ENCODE results near the gene SMIM24.
A peak's percentile ranks its signal among the peaks of the same experiment; 100 is the strongest.
"Not testable (repeated sequence)": the region's sequence is repeated elsewhere in the genome, so short reads cannot be mapped to it uniquely, and the experiment has no call there.

Gene SMIM24

DNA sequence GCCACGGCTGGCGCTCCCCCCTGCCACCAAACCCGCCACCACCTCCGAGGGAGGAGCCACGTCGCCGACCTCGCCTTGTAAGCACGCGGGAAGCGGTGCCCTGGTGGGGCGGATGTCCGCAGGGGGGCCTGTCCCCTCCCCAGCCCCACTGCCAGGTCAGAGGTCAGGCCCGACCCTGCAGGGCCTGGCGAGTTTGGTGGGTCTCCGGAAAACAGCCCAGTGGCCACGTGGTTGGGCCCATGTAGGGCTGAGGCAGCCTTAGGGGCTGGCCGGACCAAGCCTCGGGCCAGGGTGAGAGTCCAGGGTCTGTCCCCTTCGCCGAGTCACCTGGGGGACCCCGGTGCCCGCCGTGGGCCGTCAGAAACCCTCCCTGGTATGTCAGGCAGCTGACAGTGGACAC lies 26.5 kb downstream of the SMIM24 start:
- DNase-seq, result no peak

DNA sequence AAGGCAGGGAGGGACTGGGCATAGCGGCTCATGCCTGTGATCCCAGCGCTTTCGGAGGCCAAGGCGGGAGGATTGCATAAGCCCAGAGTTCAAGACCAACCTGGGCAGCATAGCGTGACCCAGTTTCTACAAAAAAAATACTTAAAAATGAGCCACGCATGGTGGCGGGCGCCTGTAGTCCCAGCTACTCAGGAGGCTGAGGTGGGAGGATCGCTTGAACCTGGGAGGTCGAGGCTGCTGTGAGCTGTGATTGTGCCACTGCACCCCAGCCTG lies 27.4 kb downstream of the SMIM24 start:
- not testable (repeated sequence) for DNase-seq

DNA sequence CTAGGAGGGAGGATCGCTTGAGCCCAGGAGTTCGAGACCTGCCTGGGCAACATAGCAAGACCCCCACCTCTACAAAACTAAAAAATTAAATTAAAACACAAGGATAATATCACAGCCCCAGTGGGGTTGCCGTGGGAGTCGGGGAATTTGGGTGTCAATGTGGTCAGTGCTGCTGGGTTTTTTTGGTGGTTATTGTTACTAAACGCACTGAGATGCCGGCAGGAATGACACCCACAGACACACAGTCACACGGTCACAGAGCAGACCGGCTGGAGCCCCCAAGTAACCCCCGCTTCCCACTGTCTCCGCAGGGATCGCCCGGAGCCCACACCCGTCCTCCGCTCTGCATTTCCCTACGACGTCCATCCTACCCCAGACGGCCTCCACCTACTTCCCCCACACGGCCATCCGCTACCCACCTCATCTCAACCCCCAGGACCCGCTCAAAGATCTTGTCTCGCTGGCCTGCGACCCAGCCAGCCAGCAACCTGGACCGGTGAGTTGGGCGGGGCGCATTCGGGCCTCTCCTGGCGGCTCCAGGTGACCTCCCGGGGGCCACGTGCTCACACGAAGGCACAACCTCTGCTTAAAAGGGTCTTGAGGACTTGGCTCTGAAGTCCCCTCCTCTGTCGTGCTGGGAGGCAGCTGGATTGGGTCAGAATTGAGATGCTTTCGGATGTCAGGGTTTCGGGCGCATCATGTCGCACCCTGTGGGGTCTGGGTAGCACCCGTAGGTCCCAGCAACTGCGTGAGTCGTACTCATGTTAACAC lies 28.0 kb downstream of the SMIM24 start:
- no peak for DNase-seq

DNA sequence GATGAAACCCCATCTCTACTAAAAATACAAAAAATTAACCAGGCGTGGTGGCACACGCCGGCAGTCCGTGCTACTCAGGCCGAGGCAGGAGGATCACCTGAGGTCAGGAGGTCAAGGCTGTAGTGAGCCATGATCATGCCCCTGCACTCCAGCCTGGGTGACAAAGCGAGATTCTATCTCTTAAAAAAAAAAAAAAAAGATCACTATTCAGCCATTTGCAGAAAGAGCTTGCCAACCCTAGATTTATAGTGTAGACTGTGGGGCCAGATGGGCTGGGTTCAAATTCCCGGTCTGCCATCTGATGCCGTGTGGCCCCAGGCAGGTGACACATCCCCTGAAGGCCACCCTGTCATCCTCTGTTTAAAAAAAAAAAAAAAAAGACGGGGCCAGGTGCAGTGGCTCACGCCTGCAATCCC lies 28.9 kb downstream of the SMIM24 start:
- peak; percentile 60 for DNase-seq

DNA sequence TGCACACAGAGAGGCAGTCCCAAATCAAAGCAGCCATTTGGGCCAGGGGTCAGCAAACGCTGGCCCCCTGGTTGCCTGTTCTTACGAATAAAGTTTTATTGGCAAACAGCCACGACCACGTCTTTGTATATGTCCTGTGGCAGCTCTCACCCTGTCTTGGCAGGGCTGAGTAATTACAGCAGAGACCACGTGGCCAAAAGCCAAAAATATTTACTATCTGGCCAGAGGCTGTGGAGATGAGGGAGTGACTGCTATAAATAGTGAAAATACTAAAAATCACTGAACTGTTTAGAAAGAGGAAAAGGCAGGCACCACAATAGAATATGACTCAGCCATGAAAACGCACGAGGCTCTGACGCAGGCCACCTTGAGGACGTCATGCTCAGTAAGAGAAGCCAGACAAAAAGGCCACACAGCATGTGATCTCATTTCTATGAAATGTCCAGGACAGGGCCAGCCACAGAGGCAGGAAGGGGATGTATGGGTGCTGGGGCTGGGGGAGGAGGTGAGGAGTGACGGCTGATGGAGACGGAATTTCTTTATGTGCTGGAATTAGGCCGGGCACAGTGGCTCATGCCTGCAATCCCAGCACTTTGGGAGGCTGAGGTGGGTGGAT lies 29.4 kb downstream of the SMIM24 start:
- DNase-seq, result no peak

DNA sequence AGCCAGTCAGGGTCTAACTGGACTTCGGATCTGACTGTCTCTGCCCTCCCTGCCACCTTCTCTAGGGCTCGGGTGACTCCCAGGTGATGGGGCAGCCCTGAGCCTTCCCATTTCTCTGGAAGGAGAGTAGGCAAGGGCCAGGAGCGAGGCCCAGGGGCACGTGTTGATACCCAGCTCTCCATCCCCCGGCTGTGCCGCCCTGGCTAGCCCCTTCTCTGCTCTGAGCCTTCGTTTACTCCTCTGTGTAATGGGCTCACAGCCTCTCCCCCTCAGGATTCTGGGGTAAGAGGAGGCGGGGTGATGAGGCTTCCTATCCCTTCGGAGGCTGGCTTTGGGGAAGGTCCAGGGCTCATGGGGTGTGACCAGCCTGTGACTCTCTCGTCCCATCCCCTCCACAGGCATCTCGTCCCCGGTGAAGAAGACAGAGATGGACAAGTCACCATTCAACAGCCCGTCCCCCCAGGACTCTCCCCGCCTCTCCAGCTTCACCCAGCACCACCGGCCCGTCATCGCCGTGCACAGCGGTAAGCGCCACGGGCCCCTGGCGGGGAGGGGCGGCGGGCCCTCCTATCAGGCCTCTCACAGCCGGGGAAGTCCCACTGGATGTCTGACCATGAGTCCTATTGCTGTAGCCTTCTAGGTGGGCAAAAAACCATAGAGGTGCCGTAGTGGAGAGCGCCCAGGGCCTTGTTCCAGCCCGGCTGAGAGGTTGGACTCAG lies 31.6 kb downstream of the SMIM24 start:
- DNase-seq, result no peak

DNA sequence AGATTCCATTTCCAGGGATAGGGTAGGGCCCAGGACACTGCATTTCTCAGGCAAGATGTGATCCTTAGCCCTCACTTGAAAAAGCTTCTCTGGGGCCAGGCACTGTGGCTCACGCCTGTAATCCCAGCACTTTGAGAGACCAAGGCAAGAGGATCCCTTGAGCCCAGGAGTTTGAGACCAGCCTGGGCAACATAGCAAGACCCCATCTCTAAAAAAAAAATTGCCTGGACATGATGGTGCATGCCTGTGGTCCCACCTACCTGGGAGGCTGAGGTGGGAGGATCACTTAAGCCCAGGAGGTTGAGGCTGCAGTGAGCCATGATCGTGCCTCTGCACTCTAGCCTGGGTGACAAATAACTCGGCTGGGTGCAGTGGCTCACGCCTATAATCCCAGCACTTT lies 33.7 kb downstream of the SMIM24 start:
- not testable (repeated sequence) for DNase-seq

DNA sequence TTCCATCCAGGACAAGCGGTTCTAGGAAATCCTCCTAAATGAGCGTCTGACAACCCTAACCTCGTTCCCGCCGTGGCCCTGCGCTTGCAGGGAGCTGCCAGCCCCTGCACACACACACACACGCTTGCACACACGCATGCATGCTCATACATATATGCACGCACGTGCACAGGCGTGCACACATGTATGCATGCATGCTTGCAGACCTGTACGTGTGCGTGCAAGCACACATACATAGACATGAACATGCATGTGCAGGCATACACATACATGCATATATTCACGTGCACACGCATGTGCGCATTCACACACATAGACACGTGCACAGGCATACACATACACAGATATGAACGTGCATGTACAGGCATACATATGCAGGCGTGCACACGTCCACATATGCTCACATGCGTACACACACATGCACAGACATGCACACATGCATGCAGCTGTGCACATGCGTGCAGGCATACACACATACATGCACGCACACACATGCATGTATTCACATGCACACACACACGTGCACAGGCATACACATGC lies 35.6 kb downstream of the SMIM24 start:
- DNase-seq, result no peak

DNA sequence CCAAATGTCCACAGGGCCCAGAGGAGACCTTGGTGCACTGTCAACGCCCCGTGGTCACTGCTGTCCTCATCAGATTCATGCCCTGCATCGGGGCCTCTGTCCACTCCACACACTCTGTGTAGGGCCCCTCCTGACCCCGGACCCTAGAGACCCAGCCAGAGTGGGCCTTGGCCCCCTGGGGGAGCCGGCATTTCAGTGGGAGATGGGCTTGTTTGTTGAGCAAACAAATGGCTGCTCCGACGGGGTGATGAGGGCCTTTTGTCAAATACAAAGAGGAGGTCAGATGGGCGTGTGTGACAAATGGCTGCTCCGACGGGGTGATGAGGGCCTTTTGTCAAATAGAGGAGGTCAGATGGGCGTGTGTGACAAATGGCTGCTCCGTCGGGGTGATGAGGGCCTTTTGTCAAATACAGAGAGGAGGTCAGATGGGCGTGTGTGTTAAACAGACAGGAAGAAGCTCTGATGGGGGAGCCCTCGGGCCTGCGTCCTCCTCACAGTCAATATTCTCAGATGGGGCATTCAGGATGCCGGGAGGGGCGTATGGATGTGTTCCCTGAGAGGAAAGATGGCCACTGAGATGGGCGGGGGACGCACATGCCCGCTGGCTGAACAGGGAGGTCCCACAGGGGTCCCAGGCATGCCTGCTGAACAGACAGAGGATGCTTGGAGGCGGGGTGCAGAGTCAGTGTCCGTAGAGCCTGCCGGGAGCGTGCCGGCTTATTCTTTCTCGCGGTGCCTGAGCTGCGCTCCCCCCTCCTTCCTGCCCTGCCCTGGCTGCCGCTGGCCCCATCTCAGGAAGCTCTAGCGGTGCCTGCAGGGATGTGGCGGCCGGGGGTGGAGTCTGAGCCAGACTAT lies 36.3 kb downstream of the SMIM24 start:
- no peak for DNase-seq

DNA sequence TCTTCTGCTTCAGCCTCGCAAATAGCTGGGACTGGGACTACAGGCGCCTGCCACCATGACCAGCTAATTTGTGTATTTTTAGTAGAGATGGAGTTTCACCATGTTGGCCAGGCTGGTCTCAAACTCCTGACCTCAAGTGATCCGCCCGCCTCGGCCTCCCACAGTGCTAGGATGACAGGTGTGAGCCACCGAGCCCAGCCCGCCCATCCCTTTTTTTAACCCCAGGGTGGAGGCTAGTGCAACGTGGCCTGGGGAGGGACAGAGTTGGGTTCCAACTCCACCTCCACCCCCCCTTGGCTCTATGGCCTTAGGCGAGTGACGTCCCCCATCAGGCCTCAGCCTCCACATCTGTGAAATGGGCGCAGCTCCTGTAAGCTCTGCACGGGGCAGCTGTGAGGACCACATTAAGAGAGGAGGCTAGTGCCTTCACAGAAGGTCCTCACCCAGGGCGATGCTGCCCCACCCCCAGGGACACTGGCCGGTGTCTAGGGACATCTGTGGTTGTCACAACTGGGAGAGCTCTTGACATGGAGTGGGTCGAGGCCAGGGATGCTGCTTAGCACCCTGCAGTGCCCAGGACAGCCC lies 37.7 kb downstream of the SMIM24 start:
- no peak for DNase-seq

DNA sequence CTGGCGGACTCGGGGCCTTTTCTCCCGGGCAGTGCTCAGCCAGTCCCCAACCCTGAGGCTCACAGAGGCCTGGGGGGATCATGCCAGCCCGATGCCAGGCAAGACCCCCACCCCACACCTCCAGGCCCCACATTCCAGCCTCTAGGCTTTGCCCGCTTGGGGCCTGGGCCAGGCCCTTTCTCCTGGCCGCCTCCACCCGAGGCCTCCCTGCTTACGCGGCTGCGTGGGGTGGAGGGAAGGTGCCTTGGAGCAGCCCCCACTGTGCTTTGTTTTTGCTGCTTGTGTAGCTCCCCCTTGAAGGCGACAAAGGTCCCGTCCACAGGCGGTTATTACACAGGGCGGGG lies 38.4 kb downstream of the SMIM24 start:
- no peak for DNase-seq

DNA sequence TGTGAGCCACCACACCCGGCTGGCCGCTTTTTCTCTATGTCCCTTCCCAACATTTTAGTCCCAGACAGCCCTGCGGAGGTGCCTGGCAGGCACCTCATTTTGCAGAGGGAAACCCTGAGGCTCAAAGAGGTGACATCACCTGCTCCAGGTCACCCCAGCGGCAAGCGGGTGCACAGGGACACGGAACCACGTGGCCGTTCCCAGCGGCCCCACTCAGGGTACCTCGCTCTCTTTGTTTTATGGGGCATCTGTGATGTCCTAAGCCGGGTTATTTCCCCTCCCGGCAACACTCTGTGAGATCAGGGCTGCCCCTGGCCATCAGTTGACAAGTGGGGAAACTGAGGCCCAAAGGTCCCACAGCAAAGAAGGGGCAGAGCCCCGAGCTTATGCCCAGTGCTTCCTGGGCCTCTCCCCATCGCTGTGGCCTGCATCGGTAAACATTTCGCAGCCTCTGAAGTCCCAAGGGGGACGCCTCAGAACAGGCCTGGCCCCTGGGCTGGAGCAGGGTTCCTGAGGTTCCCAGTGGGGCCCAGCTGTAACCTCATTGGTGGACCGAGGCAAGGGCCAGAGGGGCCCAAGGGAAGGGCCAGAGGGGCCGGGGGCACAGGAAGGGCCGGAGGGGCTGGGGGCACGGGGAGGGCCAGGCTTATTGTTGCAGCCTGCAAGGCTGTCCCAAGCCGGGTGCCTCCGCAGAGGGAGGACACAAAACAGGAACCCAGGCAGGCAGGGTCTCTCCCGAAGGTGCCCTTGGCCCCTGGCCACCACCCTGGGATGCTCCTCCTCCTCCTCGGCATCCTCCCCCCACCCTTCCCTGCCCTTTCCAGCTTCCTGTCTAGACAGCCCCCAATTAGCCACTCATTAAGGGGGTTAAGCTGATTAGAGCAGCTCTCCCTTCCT lies 39.0 kb downstream of the SMIM24 start:
- no peak for DNase-seq

DNA sequence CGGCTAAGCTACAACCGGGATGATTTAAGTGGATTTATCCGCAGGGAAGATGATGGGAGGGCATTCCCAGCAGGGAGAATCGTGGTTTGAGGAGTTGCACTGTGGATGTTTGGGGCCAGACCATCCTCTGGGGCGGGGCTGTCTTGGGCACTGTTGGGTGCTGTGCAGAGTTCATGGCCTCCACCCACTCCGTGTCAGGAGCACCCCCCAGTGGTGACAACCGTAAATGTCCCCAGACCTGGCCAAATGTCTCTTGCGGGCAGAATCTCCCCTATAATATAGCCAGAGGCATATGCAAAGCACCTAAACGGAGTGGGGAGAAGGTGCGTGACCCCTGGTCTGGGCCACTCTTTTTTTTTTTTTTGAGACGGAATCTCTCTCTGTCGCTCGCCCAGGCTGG lies 40.2 kb downstream of the SMIM24 start:
- no peak for DNase-seq

DNA sequence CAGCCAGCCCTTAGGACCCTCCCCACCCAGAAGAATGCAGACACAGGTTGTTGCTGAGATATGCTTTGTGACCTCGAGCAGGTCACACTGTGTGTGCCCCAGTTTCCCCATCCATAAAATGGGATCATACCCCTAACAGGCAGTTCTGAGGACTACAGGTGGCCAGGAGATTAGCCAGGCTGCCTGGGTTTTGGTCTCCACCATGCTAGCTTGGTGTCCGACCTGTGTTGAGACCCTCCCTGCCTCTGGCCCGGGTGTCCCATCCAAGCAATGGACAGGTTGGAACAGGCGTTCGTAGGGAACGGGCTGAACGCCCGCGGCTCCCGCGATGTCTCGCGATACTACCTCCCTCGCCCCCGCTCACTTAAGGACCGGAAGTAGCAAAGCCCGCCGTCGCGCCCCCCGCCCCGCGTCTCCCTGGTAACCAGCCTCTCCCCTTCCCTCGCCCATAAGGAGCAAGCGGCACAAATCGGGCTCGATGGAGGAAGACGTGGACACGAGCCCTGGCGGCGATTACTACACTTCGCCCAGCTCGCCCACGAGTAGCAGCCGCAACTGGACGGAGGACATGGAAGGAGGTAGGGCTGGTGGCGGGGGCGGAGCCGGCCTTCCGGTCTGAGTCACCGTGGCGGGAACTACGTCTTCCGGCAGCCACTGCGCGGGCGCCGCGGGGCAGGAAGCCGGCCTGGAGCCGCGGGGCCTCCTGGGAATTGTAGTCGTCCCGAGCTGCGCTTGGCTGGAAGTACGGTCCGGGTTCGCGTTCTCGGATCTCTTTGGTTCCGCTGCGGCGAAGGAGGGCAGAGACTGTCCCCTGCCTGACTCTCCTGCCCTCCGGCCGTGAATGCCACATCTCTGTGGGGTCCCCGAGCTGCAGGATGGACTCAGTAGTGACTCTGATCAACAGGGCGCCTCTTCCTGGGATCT lies 45.4 kb downstream of the SMIM24 start:
- DNase-seq, result peak; percentile 95

DNA sequence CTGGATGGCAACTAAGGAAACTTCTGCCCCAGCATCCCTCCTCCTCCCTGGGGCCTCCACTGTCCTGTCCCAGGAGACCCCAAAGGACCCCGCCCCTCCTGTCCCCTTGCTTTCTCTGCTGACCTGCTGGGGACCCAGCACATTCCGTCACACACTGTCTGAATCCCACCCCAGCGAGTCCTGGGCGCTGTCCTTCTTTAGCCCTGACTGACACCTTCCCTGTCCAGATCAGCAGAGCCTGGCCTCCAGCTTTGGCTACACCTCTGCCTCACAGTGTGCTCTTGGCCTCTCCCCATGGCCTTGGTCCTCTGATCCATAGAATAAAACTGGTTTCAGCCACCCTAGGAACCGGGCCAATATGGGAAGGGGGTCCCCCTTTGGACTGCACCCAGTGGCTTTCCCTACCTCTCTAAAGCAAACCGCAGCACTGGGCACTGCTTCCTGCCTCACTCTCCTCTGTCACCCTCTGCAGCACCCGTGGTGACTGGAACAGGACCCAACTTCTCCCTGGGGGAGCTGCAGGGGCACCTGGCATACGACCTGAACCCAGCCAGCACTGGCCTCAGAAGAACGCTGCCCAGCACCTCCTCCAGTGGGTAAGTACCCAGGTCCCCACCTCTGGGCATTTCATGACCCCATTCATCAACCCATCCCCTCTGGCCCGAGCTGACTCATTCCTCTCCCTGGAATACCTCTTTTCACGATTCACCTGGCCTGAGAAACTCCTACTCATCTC lies 46.4 kb downstream of the SMIM24 start:
- no peak for DNase-seq

DNA sequence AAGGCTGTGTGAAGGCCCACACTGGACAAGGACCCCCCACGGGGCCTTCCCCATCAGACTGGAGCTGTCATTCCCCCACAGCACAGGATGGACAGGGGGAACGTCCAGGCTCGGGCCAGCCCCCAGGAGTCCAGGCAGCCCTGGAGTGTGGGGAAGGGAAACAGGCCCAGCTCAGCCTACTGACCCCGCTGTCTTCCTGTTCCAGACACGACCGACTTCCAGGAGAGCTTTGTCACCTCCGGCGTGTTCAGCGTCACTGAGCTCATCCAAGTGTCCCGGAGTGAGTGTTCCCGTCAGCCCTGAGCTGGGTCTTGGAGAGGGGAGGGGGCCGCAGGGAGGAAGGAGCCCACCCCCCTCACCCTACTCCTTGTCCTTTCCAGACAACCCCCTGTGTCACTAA lies 47.0 kb downstream of the SMIM24 start:
- no peak for DNase-seq

DNA sequence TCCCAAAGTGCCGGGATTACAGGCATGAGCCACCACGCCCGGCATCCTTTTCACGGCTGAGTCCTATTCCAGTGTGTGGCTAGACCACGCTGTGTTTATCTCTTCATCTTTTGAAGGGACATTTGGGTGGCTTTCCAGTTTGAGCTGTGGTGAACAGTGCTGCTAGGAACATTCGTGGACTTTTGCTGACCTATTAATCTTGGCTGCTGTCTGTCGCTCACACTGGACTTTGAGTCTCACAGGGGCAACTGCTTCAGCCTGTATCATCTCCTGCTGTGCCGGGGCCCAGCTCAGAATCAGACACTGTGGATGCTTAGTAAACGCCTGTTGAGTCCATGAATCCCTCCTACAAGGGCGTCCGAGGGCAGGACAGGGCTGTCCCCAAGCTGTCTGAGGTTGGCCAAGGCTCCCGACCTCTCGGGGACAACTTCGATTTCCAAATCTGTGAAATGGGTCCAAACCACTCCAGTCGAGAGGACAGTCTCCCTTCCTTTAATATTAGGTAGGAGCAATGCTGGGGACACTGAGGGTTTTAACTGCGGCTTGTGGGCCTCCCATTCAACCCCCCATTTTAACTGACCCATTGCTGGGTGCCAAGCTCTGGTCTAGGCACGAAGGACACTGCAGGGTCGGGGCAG lies 48.4 kb downstream of the SMIM24 start:
- no peak for DNase-seq

DNA sequence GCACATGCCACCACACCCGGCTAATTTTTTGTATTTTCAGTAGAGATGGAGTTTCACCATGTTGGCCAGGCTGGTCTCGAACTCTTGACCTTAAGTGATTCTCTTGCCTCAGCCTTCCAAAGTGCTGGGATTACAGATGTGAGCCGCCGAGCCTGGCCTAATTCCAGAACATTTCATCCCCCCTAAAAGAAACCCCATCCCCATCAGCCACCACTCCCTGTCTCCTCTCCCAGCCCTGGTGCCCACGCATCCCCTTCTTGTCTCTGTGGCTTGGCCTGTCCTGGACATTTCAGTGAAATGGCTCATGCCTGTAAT lies 50.0 kb downstream of the SMIM24 start:
- not testable (repeated sequence) for DNase-seq

DNA sequence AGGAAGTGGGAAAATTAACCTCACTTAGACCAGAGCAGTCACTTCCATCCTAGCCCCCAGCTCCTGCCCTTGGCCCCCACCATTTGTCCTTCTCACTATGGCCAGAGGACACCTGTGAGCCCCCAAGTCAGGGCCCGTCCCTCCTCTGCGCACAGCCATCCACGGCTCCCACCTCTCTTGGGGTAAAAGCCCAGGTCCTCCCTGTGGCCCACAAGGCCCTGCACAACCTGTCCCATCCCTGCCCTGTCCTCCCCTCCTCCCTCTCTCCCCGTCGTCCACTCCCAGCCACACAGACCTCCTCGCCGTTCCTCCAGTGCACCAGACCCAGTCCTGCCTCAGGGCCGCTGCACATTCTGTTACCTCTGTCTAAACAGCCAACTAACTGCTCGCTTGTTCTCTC lies 53.9 kb downstream of the SMIM24 start:
- no peak for DNase-seq
